ENCODE results near the gene ADAM10. TPM values are rescaled to one million over a fixed set of nuclear protein-coding genes. Genes with fewer than 3 reads are reported as not detected.

ADAM10 gene
- polyA plus RNA-seq, 1 of the 3 experiments (the other 2 are of a cell fraction): 83.5 TPM

DNA sequence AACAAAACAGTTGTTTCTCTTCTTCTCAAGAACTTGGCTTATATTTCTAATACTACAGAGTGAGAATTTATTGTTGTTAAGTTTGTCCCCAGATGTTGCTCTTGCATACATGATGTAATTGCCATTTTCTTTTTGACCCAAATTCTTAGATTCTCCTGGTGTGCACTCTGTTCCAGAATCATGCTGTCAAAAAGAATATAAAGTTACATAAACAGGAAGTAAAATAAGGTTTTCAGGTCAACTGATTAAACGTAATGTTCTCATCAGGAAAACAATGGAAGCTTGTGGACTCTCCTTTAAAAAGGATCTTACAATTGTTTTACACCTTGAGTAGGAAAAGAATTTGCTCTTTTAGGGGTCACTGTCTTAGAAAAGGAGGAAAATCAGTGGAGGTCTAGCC lies 121.8 kb downstream of the ADAM10 start (continued):
- TF ChIP-seq ZBTB33 (IDR thresholded peaks at IDR 0.05; ENCODE audit: borderline replicate concordance, low read depth) (no peak), FOSL2 (IDR thresholded peaks at IDR 0.05; ENCODE audit: borderline replicate concordance, low read depth) (no peak), RCOR1 (IDR thresholded peaks at IDR 0.05; ENCODE audit: low read length) (no peak), TCF12 (IDR thresholded peaks at IDR 0.05) (no peak)

GRCh38 chr15:58627046-58627445 lies 122.5 kb downstream of the ADAM10 start:
- H3K9me2 ChIP-seq: no peaks in the 10 kb centered on the region
- H3K79me2 ChIP-seq (ENCODE audit: insufficient read depth): no peaks in the 10 kb centered on the region
- no peak overlapping the region for H3K9ac ChIP-seq
- H3F3A ChIP-seq (replicated peaks; ENCODE audit: insufficient read depth): no peaks in the 10 kb centered on the region
- ChIA-PET POLR2A (no interaction called here), CTCF (no interaction called here)
- no peak overlapping the region for H3K4me2 ChIP-seq
- no peak overlapping the region for H2AFZ ChIP-seq (ENCODE audit: low read depth)
- TF ChIP-seq IRF3 (IDR thresholded peaks at IDR 0.05; ENCODE audit: low read depth, low read length) (no peak), FOXJ3 (CRISPR knock-in tag; IDR thresholded peaks at IDR 0.05) (no peak), NRF1 (IDR thresholded peaks at IDR 0.05; ENCODE audit: low read depth, low read length) (no peak), YY1 (IDR thresholded peaks at IDR 0.05; ENCODE audit: low read depth) (no peak), RCOR1 (IDR thresholded peaks at IDR 0.05; ENCODE audit: low read length) (no peak), SMC3 (IDR thresholded peaks at IDR 0.05; ENCODE audit: low read depth, low read length) (no peak), ZBTB33 (IDR thresholded peaks at IDR 0.05; ENCODE audit: borderline replicate concordance, low read depth) (no peak), CTCF (IDR thresholded peaks at IDR 0.05) (no peak), ELF1 (IDR thresholded peaks at IDR 0.05) (no peak), TEAD4 (IDR thresholded peaks at IDR 0.05; ENCODE audit: borderline replicate concordance, insufficient read depth) (no peak), RXRA (IDR thresholded peaks at IDR 0.05; ENCODE audit: borderline replicate concordance, low read depth) (no peak), JUND (IDR thresholded peaks at IDR 0.05) (no peak), FOXM1 (IDR thresholded peaks at IDR 0.05; ENCODE audit: low read depth) (no peak), GABPA (IDR thresholded peaks at IDR 0.05; ENCODE audit: low read depth) (no peak), CHD2 (IDR thresholded peaks at IDR 0.05; ENCODE audit: low read length, partially characterized antibody) (no peak), GATA2 (CRISPR knock-in tag; IDR thresholded peaks at IDR 0.05) (no peak), MXI1 (IDR thresholded peaks at IDR 0.05; ENCODE audit: low read depth, low read length) (no peak)
- TF ChIP-seq, protein P1, sequence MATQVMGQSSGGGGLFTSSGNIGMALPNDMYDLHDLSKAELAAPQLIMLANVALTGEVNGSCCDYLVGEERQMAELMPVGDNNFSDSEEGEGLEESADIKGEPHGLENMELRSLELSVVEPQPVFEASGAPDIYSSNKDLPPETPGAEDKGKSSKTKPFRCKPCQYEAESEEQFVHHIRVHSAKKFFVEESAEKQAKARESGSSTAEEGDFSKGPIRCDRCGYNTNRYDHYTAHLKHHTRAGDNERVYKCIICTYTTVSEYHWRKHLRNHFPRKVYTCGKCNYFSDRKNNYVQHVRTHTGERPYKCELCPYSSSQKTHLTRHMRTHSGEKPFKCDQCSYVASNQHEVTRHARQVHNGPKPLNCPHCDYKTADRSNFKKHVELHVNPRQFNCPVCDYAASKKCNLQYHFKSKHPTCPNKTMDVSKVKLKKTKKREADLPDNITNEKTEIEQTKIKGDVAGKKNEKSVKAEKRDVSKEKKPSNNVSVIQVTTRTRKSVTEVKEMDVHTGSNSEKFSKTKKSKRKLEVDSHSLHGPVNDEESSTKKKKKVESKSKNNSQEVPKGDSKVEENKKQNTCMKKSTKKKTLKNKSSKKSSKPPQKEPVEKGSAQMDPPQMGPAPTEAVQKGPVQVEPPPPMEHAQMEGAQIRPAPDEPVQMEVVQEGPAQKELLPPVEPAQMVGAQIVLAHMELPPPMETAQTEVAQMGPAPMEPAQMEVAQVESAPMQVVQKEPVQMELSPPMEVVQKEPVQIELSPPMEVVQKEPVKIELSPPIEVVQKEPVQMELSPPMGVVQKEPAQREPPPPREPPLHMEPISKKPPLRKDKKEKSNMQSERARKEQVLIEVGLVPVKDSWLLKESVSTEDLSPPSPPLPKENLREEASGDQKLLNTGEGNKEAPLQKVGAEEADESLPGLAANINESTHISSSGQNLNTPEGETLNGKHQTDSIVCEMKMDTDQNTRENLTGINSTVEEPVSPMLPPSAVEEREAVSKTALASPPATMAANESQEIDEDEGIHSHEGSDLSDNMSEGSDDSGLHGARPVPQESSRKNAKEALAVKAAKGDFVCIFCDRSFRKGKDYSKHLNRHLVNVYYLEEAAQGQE (IDR thresholded peaks at IDR 0.05; ENCODE audit: low read depth, low read length): no peak
- TF ChIP-seq, protein P2, sequence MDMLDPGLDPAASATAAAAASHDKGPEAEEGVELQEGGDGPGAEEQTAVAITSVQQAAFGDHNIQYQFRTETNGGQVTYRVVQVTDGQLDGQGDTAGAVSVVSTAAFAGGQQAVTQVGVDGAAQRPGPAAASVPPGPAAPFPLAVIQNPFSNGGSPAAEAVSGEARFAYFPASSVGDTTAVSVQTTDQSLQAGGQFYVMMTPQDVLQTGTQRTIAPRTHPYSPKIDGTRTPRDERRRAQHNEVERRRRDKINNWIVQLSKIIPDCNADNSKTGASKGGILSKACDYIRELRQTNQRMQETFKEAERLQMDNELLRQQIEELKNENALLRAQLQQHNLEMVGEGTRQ (IDR thresholded peaks at IDR 0.05; ENCODE audit: borderline replicate concordance, low read depth, low read length): no peak
- H4K20me1 ChIP-seq (ENCODE audit: insufficient read depth): no peaks in the 10 kb centered on the region
- 95% methylated on average over 2 of the region's 2 CpGs for WGBS (ENCODE audit: low lambda C conversion rate)
- peaks cover 22 to 36% of the 10 kb centered on the region in 2 experiments for H3K36me3 ChIP-seq (replicated peaks in 1 of 2; ENCODE audit: control insufficient read depth in 1 of 2, insufficient read depth in 2 of 2, low read length in 1 of 2)
- H3K27me3 ChIP-seq (ENCODE audit: insufficient read depth): no peaks in the 10 kb centered on the region
- no peak overlapping the region for H3K27ac ChIP-seq (ENCODE audit: low read depth in 2 of 2, low read length in 1 of 2)
- no peaks in the 10 kb centered on the region for H3K9me3 ChIP-seq
- H3K4me1 ChIP-seq (ENCODE audit: control insufficient read depth in 1 of 2, insufficient read depth in 2 of 2, low read depth in 1 of 2, low read length in 1 of 2): peaks cover 2 to 7% of the 10 kb centered on the region in 2 experiments; a peak in 2 of 4 replicates
- DNase-seq: no peak
- H3K4me3 ChIP-seq (ENCODE audit: low read depth in 2 of 2, low read length in 1 of 2): no peak overlapping the region

Data from SK-N-SH (cell line).